Ramos (cell line): ENCODE measurements around the gene ZFX.

Source experiments
- in situ Hi-C: fragments of 300-500 bp; cut with MboI; formaldehyde crosslinking; loops from one replicate; pipeline ENCODE4 v1.14.3; 2022; ENCODE audit warnings: low sequenced_read_pairs; ENCODE audit not compliant: unreplicated experiment

Gene ZFX

GRCh38 chrX:24198101-24198500 is 48.6 kb downstream of the ZFX start:
- in situ Hi-C loops, result no loop called here

- in situ Hi-C loops, result no loop called here
These were observed 50.6 kb downstream of the ZFX start for GRCh38 chrX:24200133-24200532.

- in situ Hi-C loops, result no loop called here
These were observed 51.7 kb downstream of the ZFX start for GRCh38 chrX:24201216-24201615.

GRCh38 chrX:24202465-24203031 is 53.0 kb downstream of the ZFX start:
- in situ Hi-C loops, result no loop called here

- in situ Hi-C loops, result no loop called here
These were observed 53.7 kb downstream of the ZFX start for GRCh38 chrX:24203072-24203808.

GRCh38 chrX:24204331-24204730 is 54.8 kb downstream of the ZFX start:
- in situ Hi-C loops, result no loop called here

- in situ Hi-C loops, result no loop called here
These were observed 55.4 kb downstream of the ZFX start for GRCh38 chrX:24204958-24205357.

- in situ Hi-C loops, result no loop called here
These were observed 58.3 kb downstream of the ZFX start for GRCh38 chrX:24207826-24208225.

GRCh38 chrX:24208496-24209240 is 59.1 kb downstream of the ZFX start:
- in situ Hi-C loops, result no loop called here

GRCh38 chrX:24210190-24210589 is 60.7 kb downstream of the ZFX start:
- in situ Hi-C loops, result no loop called here

GRCh38 chrX:24214568-24214967 is 65.0 kb downstream of the ZFX start:
- in situ Hi-C loops, result no loop called here

- in situ Hi-C loops, result no loop called here
These were observed 65.7 kb downstream of the ZFX start for GRCh38 chrX:24215272-24215671.

- in situ Hi-C loops, result no loop called here
These were observed 66.5 kb downstream of the ZFX start for GRCh38 chrX:24216037-24216436.

GRCh38 chrX:24216827-24217226 is 67.3 kb downstream of the ZFX start:
- in situ Hi-C loops, result no loop called here

- in situ Hi-C loops, result no loop called here
These were observed 69.8 kb downstream of the ZFX start for GRCh38 chrX:24219320-24219719.

GRCh38 chrX:24221872-24222271 is 72.3 kb downstream of the ZFX start:
- in situ Hi-C loops, result no loop called here

GRCh38 chrX:24225265-24225664 is 75.7 kb downstream of the ZFX start:
- in situ Hi-C loops, result no loop called here

- in situ Hi-C loops, result no loop called here
These were observed 76.6 kb downstream of the ZFX start for GRCh38 chrX:24226176-24226575.

- in situ Hi-C loops, result no loop called here
These were observed 79.1 kb downstream of the ZFX start for GRCh38 chrX:24228596-24228995.

- in situ Hi-C loops, result no loop called here
These were observed 79.9 kb downstream of the ZFX start for GRCh38 chrX:24229400-24229879.

GRCh38 chrX:24229976-24230375 is 80.4 kb downstream of the ZFX start:
- in situ Hi-C loops, result loop anchor here (10.0 kb wide), 1 partner anchor 145 kb away; no protein-coding TSS in a partner anchor
